ENCODE data around the gene HRCT1. TPM values are rescaled to one million over a fixed set of nuclear protein-coding genes. Genes with fewer than 3 reads are reported as not detected.

The HRCT1 gene
- total RNA-seq, 1 donor from 2014 or later = 0.87 TPM

DNA sequence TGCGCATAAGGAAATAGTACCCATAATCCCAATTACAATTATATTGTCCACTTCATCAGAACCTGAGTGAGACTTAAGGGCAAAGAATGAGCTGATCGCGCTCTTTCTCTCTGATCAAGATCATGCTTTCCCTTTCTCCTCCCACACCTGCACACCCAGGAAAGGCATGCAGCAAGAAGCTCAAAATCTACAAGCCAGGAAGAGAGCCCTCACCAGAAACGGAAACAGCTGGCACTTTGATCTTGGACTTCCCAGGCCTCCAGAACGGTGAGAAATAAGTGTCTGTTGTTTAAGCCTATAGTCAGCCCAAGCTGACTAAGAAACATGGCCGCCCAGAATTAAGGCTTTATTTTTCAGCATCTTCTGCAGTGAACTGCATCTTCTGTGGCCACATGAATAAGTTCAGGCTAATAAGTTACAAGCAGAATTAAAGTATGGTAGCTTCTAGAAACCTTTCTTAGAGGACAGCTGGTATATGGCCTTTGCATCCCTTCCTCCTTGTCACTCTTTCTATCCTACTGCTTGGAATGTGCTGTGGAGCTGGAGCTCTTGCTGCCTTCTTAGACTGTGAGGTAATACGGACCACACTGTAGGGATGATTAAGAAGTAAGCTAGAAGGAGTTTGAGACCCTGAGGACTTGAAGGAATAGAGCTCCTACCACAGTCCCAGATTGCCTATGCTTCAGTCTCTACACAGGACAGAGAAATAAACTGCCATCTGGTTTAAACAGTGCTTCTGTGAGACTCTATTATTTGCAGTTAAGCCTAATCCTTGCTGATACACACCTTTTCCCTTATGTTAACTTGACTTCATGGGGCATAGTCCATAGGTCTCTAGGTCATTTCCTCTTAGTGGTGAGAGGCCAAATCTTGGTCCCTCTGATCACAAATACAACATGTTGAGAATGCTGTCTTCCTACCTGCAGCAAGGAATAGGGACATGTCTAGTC lies 34.7 kb downstream of the HRCT1 start:
- DNase-seq (ENCODE audit: low spot score) = no peak
- TF ChIP-seq CTCF (IDR thresholded peaks at IDR 0.05; ENCODE audit: unreplicated experiment) = no peak
- Mint-ChIP-seq H3K9me3 (ENCODE audit: unreplicated experiment) (no peaks in the 10 kb centered on the region), H3K4me1 (ENCODE audit: unreplicated experiment) (peaks cover 38% of the 10 kb centered on the region), H3K27me3 (ENCODE audit: unreplicated experiment) (peaks cover 8% of the 10 kb centered on the region), H3K36me3 (ENCODE audit: low read depth, unreplicated experiment) (peaks cover 8% of the 10 kb centered on the region), H3K4me3 (ENCODE audit: unreplicated experiment) (no peak overlapping the region), H3K27ac (ENCODE audit: unreplicated experiment) (peak overlapping the region; percentile 44)

DNA sequence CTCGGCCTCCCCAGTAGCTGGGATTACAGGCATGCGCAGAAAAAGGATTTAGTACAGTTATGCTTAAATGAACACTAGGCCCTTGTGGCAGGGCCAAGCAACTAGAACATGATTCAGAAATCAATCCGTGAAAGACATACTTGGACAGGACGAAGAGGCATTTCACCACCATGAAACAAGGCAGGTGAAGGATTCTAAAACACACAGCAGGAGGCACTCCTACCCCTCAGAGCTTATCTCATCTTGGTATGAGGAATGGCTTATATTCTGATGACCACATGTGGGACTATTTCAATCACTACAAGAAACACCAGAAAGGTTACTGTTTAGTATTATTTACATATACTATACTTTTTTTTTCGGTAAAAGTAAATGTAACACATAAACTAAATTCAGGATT lies 36.3 kb downstream of the HRCT1 start:
- Mint-ChIP-seq H3K27me3 (ENCODE audit: unreplicated experiment) (peaks cover 9% of the 10 kb centered on the region), H3K36me3 (ENCODE audit: low read depth, unreplicated experiment) (peaks cover 2% of the 10 kb centered on the region), H3K4me3 (ENCODE audit: unreplicated experiment) (no peak overlapping the region), H3K4me1 (ENCODE audit: unreplicated experiment) (peaks cover 40% of the 10 kb centered on the region), H3K9me3 (ENCODE audit: unreplicated experiment) (no peaks in the 10 kb centered on the region), H3K27ac (ENCODE audit: unreplicated experiment) (no peak overlapping the region)
- no peak for DNase-seq (ENCODE audit: low spot score)
- no peak for TF ChIP-seq CTCF (IDR thresholded peaks at IDR 0.05; ENCODE audit: unreplicated experiment)

- Mint-ChIP-seq H3K27me3 (ENCODE audit: unreplicated experiment) (peaks cover 11% of the 10 kb centered on the region), H3K27ac (ENCODE audit: unreplicated experiment) (no peak overlapping the region), H3K4me3 (ENCODE audit: unreplicated experiment) (peak overlapping the region; percentile 13), H3K4me1 (ENCODE audit: unreplicated experiment) (peaks cover 50% of the 10 kb centered on the region), H3K36me3 (ENCODE audit: low read depth, unreplicated experiment) (no peaks in the 10 kb centered on the region), H3K9me3 (ENCODE audit: unreplicated experiment) (no peaks in the 10 kb centered on the region)
- TF ChIP-seq CTCF (IDR thresholded peaks at IDR 0.05; ENCODE audit: unreplicated experiment) = no peak
- no peak for DNase-seq (ENCODE audit: low spot score)
Measured at GRCh38 chr9:35944173-35944572, 38.2 kb downstream of the HRCT1 start.

GRCh38 chr9:35944841-35945240 lies 38.8 kb downstream of the HRCT1 start:
- peak overlapping the region; percentile 92 for H3K27ac Mint-ChIP-seq (ENCODE audit: unreplicated experiment)
- no peak overlapping the region for H3K4me3 Mint-ChIP-seq (ENCODE audit: unreplicated experiment)

More at GRCh38 chr9:35944841-35945240, 38.8 kb downstream of the HRCT1 start:
- Mint-ChIP-seq H3K9me3 (ENCODE audit: unreplicated experiment) (no peaks in the 10 kb centered on the region), H3K36me3 (ENCODE audit: low read depth, unreplicated experiment) (no peaks in the 10 kb centered on the region), H3K4me1 (ENCODE audit: unreplicated experiment) (peaks cover 53% of the 10 kb centered on the region), H3K27me3 (ENCODE audit: unreplicated experiment) (peaks cover 11% of the 10 kb centered on the region)
- TF ChIP-seq CTCF (IDR thresholded peaks at IDR 0.05; ENCODE audit: unreplicated experiment) = no peak
- no peak for DNase-seq (ENCODE audit: low spot score)
